Kidney epithelial cell (primary cell): Measurements from ENCODE around the gene CACNB2. TPM values are rescaled to one million over a fixed set of nuclear protein-coding genes. Genes with fewer than 3 reads are reported as not detected.

ENCODE experiments used
- DNase-seq: peaks from one replicate; pipeline ENCODE4 v3.0.0-alpha.2; 2010; ENCODE audit warnings: low read depth
- H3K27me3 ChIP-seq: 2 replicates; pipeline ENCODE4 v1.6.0; 2011; ENCODE audit warnings: low read length; ENCODE audit not compliant: control insufficient read depth, insufficient read depth
- H3K36me3 ChIP-seq: 2 replicates; pipeline ENCODE4 v1.5.1; 2011; ENCODE audit warnings: low read length; ENCODE audit not compliant: control insufficient read depth, insufficient read depth
- H3K4me3 ChIP-seq: 2 replicates; pipeline ENCODE4 v1.5.1; 2011; ENCODE audit warnings: low read depth, mild to moderate bottlenecking, control low read depth, low read length
- total RNA-seq: library from RNA; depleted of rRNA; stranded (reverse); fragments of >200 nt; gene quantifications from 2 replicates; pipeline ENCODE4 v1.2.3, GENCODE V29; 2015
- TF ChIP-seq, protein P1 (sequence below): IDR thresholded peaks from 2 replicates; pipeline ENCODE4 v1.5.1; 2011; ENCODE audit warnings: mild to moderate bottlenecking, moderate library complexity, low read length, control low read depth, inconsistent platforms; ENCODE audit not compliant: insufficient read depth, poor library complexity, severe bottlenecking

Gene CACNB2
- total RNA-seq, 1 donor from 2014 or later: 0.04 TPM

DNA sequence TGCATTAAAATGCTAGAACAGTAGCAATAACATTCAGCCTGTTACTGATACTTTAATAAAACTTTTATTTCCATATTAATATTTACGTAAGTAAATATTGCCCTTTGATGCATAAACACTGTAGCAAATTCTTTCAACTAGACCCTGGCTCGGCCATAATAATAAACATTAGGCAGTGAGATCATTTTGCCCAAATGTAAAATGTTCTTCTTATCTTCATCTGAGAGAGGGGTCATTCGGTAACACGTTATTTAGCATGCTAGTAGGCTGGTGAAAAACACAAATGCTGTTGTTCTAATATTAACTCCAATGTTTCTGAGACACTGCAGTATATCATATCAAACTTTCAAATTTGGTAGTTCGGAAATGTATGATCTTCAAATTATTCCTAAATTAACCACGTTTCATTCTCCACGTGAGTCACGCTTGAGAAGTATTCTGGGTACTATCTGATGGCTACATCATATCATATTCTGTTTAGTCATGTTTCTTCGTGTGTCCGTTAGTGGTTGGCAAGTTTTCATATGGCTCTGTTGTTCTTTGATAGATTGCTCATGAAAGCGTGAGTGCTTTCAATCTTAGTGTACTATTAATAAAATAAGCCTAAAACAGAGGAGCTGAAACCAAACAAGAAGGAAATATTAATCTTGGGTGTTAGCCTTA lies 365.4 kb downstream of the CACNB2 start:
- DNase-seq: no peak
- TF ChIP-seq, protein P1, sequence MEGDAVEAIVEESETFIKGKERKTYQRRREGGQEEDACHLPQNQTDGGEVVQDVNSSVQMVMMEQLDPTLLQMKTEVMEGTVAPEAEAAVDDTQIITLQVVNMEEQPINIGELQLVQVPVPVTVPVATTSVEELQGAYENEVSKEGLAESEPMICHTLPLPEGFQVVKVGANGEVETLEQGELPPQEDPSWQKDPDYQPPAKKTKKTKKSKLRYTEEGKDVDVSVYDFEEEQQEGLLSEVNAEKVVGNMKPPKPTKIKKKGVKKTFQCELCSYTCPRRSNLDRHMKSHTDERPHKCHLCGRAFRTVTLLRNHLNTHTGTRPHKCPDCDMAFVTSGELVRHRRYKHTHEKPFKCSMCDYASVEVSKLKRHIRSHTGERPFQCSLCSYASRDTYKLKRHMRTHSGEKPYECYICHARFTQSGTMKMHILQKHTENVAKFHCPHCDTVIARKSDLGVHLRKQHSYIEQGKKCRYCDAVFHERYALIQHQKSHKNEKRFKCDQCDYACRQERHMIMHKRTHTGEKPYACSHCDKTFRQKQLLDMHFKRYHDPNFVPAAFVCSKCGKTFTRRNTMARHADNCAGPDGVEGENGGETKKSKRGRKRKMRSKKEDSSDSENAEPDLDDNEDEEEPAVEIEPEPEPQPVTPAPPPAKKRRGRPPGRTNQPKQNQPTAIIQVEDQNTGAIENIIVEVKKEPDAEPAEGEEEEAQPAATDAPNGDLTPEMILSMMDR: no peak
- Histone ChIP-seq H3K4me3 (no peak overlapping the region), H3K27me3 (no peaks in the 10 kb centered on the region), H3K36me3 (no peaks in the 10 kb centered on the region)

DNA sequence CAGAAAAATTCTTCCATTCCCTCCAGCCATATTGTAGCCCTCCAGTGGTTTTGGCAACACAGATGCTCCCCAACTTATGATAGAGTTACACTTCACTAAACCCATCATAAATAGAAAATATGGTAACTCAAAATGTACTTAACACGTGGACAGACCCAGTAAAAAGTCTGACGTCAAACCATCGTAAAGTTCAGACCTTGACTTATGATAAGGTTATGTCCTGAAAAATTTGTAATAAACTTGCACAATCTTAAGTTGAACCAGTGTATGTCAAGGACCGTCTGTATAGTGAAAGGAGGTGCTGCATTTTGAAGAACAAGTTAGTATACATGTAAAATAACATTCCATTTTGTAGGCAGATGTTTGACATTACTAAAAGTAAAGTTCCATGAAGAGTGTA lies 368.4 kb downstream of the CACNB2 start:
- H3K36me3 ChIP-seq: no peaks in the 10 kb centered on the region
- H3K27me3 ChIP-seq: no peaks in the 10 kb centered on the region
- TF ChIP-seq, protein P1: no peak
- DNase-seq: no peak
- H3K4me3 ChIP-seq: no peak overlapping the region

DNA sequence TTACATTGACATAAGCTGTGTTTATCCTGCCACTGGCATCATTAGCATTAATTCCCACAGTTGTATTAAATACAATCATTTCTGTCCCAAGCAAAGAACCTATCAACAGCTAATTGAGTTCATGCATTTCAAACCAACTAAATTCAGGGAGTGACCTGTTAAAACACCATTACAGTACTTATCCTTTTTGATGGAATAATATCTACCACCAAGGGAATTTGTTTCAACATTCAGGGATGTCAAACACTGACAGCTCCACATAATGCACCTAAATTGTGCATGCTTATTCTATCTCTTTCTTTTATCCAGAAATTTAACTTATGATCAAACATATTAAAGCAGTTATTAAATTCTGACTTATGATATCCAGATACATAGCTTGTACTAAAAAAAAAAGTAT lies 374.3 kb downstream of the CACNB2 start:
- H3K27me3 ChIP-seq: no peaks in the 10 kb centered on the region
- H3K4me3 ChIP-seq: no peak overlapping the region
- TF ChIP-seq, protein P1: no peak
- no peaks in the 10 kb centered on the region for H3K36me3 ChIP-seq
- DNase-seq: no peak

DNA sequence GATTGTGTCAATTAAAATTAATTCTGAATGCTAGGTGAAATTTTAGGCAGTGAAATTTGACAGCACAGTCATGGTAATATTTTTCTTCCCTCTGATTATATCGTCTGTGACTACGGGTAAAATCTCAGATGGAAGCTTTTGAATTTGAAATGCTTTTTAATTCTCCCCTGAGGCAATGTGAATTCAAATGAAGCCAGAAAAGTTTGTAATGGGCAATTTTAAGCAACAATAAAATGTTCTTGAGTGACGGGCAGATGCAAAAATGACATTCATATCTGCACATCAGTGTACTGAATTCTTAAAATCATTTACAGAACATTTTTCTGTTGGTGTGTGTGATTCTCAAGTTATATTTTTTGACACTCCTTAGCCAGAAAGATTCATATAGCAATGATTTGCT lies 376.6 kb downstream of the CACNB2 start:
- H3K27me3 ChIP-seq: no peaks in the 10 kb centered on the region
- H3K4me3 ChIP-seq: no peak overlapping the region
- no peak for DNase-seq
- no peaks in the 10 kb centered on the region for H3K36me3 ChIP-seq
- TF ChIP-seq, protein P1: no peak

- Histone ChIP-seq H3K36me3 (no peaks in the 10 kb centered on the region), H3K4me3 (no peak overlapping the region)
- DNase-seq: no peak
These were observed 382.8 kb downstream of the CACNB2 start for GRCh38 chr10:18523025-18523424.

More at GRCh38 chr10:18523025-18523424, 382.8 kb downstream of the CACNB2 start:
- TF ChIP-seq, protein P1: no peak
- H3K27me3 ChIP-seq: no peaks in the 10 kb centered on the region
